Neural cell (in vitro differentiated cells): ENCODE data around the gene FRS3. TPM values are rescaled to one million over a fixed set of nuclear protein-coding genes. Genes with fewer than 3 reads are reported as not detected.

Experiments used
- H2AFZ ChIP-seq: fragments of 200-600, 300-800 bp; sonication (generic), shearing (Covaris generic); 2 replicates; pipeline ENCODE4 v1.6.0; 2014; ENCODE audit warnings: low read depth, mild to moderate bottlenecking, antibody characterized with exemption, low read length, moderate library complexity
- H3F3A ChIP-seq: fragments of 200-600 bp; shearing (Covaris generic); 2 replicates; pipeline ENCODE4 v1.6.1; 2016; ENCODE audit warnings: mild to moderate bottlenecking, moderate library complexity, mixed read lengths, antibody characterized with exemption, low read length; ENCODE audit not compliant: insufficient read depth, poor library complexity, severe bottlenecking
- H3K27ac ChIP-seq: fragments of 200-600, 300-800 bp; sonication (generic), shearing (Covaris generic); 2 replicates; pipeline ENCODE4 v1.5.1; 2014; ENCODE audit warnings: mild to moderate bottlenecking, low read length, moderate library complexity
- H3K27me3 ChIP-seq: fragments of 300-800, 200-600 bp; sonication (generic), shearing (Covaris generic); 2 replicates; pipeline ENCODE4 v1.6.0; 2014; ENCODE audit warnings: mild to moderate bottlenecking, low read depth, low read length, moderate library complexity; ENCODE audit not compliant: insufficient read depth
- H3K36me3 ChIP-seq: fragments of 300-800, 200-600 bp; sonication (generic), shearing (Covaris generic); 2 replicates; pipeline ENCODE4 v1.5.1; 2014; ENCODE audit warnings: mild to moderate bottlenecking, antibody characterized with exemption, low read length, moderate library complexity; ENCODE audit not compliant: insufficient read depth
- H3K4me2 ChIP-seq: fragments of 300-800, 200-600 bp; sonication (generic), shearing (Covaris generic); 2 replicates; pipeline ENCODE4 v1.6.0; 2014; ENCODE audit warnings: mild to moderate bottlenecking, low read length
- H3K4me3 ChIP-seq: fragments of 300-800, 200-600 bp; sonication (generic), shearing (Covaris generic); 2 replicates; pipeline ENCODE4 v1.5.1; 2014; ENCODE audit warnings: mild to moderate bottlenecking, low read length, moderate library complexity
- H3K79me2 ChIP-seq: fragments of 200-600 bp; shearing (Covaris generic); replicated peaks from 2 replicates; pipeline ENCODE4 v1.6.0; 2014; ENCODE audit warnings: mild to moderate bottlenecking, low read length, moderate library complexity; ENCODE audit not compliant: insufficient read depth
- H3K9ac ChIP-seq: fragments of 300-800, 200-600 bp; sonication (generic), shearing (Covaris generic); 2 replicates; pipeline ENCODE4 v1.6.1; 2016; ENCODE audit warnings: mild to moderate bottlenecking, low read length, mixed read lengths
- H3K9me2 ChIP-seq: fragments of 200-600 bp; shearing (Covaris generic); 2 replicates; pipeline ENCODE4 v1.6.1; 2016; ENCODE audit warnings: mild to moderate bottlenecking, low read length, mixed read lengths; ENCODE audit not compliant: insufficient read depth
- H3K9me3 ChIP-seq: fragments of 200-600, 300-800 bp; sonication (generic), shearing (Covaris generic); 2 replicates; pipeline ENCODE4 v1.6.1; 2016; ENCODE audit warnings: mild to moderate bottlenecking, mixed run types, low read length, moderate library complexity, mixed read lengths
- H4K20me1 ChIP-seq: fragments of 200-600 bp; shearing (Covaris generic); 2 replicates; pipeline ENCODE4 v1.6.1; 2016; ENCODE audit warnings: mild to moderate bottlenecking, mixed run types; ENCODE audit not compliant: insufficient read depth
- EP300 ChIP-seq: fragments of 450-650 bp; conservative IDR thresholded peaks from 2 replicates; pipeline ENCODE4 v1.6.1; 2014; ENCODE audit warnings: antibody characterized with exemption, mild to moderate bottlenecking, moderate library complexity; ENCODE audit not compliant: poor library complexity, severe bottlenecking
- EZH2 ChIP-seq: fragments of 200-600, 300-800 bp; shearing (Covaris generic), sonication (generic); IDR thresholded peaks from 2 replicates; pipeline ENCODE4 v1.6.1; 2014; ENCODE audit warnings: antibody characterized with exemption, low read length, borderline replicate concordance, mild to moderate bottlenecking; ENCODE audit not compliant: insufficient read depth, poor library complexity, severe bottlenecking
- MXI1 ChIP-seq: fragments of 450-650 bp; conservative IDR thresholded peaks from 2 replicates; pipeline ENCODE4 v1.6.1; 2014; ENCODE audit warnings: antibody characterized with exemption, mild to moderate bottlenecking; ENCODE audit not compliant: poor library complexity, severe bottlenecking
- POLR2AphosphoS5 ChIP-seq: IDR thresholded peaks from 2 replicates; pipeline ENCODE4 v1.6.1; 2012
- RAD21 ChIP-seq: fragments of 450-650 bp; conservative IDR thresholded peaks from 2 replicates; pipeline ENCODE4 v1.6.1; 2014; ENCODE audit warnings: antibody characterized with exemption, mild to moderate bottlenecking, moderate library complexity
- SMC3 ChIP-seq: fragments of 450-650 bp; conservative IDR thresholded peaks from 2 replicates; pipeline ENCODE4 v1.6.1; 2014; ENCODE audit warnings: antibody characterized with exemption, mild to moderate bottlenecking, moderate library complexity; ENCODE audit not compliant: poor library complexity
- TAF1 ChIP-seq: IDR thresholded peaks from 2 replicates; pipeline ENCODE4 v1.6.1; 2012; ENCODE audit warnings: low read depth
- polyA plus RNA-seq: library from polyadenylated mRNA; depleted of rRNA; stranded (reverse); fragments of >200 nt; gene quantifications from 2 replicates; pipeline ENCODE4 v1.2.3, GENCODE V29; 2014
- TF ChIP-seq, protein P1 (sequence below): IDR thresholded peaks from 2 replicates; pipeline ENCODE4 v1.6.1; 2012; ENCODE audit warnings: borderline replicate concordance
- TF ChIP-seq, protein P2 (sequence below): fragments of 450-650 bp; IDR thresholded peaks from 2 replicates; pipeline ENCODE4 v1.5.1; 2014; ENCODE audit warnings: antibody characterized with exemption, mild to moderate bottlenecking, moderate library complexity; ENCODE audit not compliant: poor library complexity, severe bottlenecking

FRS3 gene
- polyA plus RNA-seq, 1 donor from 2014 or later: 15.7 TPM

DNA sequence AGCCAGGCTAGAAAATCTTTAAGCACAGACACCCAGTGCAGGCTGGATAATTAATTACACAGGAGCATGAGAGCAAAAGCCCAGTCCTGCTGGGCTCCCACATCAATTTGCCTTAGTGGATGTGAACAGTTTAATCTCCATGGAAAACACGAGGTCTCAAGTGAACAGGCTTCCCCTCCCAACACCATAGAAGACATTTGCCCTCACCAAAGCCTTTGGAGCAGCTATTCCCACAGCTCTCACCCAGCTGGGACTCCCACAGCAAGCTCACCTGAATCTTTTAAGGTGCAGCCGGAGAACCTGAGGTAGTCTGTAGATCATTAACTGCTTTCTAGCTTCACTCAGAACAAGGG is 19.8 kb upstream of the FRS3 start:
- Histone ChIP-seq H3K36me3 (peaks cover 5% of the 10 kb centered on the region), H3K79me2 (no peaks in the 10 kb centered on the region), H3K9ac (no peak overlapping the region), H3K4me3 (no peak overlapping the region), H2AFZ (no peak overlapping the region), H3K4me2 (no peak overlapping the region), H3F3A (no peaks in the 10 kb centered on the region), H3K27ac (no peak overlapping the region), H4K20me1 (no peaks in the 10 kb centered on the region), H3K9me3 (no peaks in the 10 kb centered on the region), H3K9me2 (no peaks in the 10 kb centered on the region), H3K27me3 (no peaks in the 10 kb centered on the region)
- TF ChIP-seq, protein P1, sequence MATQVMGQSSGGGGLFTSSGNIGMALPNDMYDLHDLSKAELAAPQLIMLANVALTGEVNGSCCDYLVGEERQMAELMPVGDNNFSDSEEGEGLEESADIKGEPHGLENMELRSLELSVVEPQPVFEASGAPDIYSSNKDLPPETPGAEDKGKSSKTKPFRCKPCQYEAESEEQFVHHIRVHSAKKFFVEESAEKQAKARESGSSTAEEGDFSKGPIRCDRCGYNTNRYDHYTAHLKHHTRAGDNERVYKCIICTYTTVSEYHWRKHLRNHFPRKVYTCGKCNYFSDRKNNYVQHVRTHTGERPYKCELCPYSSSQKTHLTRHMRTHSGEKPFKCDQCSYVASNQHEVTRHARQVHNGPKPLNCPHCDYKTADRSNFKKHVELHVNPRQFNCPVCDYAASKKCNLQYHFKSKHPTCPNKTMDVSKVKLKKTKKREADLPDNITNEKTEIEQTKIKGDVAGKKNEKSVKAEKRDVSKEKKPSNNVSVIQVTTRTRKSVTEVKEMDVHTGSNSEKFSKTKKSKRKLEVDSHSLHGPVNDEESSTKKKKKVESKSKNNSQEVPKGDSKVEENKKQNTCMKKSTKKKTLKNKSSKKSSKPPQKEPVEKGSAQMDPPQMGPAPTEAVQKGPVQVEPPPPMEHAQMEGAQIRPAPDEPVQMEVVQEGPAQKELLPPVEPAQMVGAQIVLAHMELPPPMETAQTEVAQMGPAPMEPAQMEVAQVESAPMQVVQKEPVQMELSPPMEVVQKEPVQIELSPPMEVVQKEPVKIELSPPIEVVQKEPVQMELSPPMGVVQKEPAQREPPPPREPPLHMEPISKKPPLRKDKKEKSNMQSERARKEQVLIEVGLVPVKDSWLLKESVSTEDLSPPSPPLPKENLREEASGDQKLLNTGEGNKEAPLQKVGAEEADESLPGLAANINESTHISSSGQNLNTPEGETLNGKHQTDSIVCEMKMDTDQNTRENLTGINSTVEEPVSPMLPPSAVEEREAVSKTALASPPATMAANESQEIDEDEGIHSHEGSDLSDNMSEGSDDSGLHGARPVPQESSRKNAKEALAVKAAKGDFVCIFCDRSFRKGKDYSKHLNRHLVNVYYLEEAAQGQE: no peak
- TF ChIP-seq RAD21 (no peak), EP300 (no peak)

GRCh38 chr6:41798901-41799558 is 19.3 kb upstream of the FRS3 start:
- Histone ChIP-seq H3K27ac (no peak overlapping the region), H3K9me3 (no peaks in the 10 kb centered on the region), H3K36me3 (peaks cover 5% of the 10 kb centered on the region), H3K79me2 (no peaks in the 10 kb centered on the region), H4K20me1 (no peaks in the 10 kb centered on the region), H3K27me3 (no peaks in the 10 kb centered on the region), H3K9ac (no peak overlapping the region), H3F3A (no peaks in the 10 kb centered on the region), H3K9me2 (no peaks in the 10 kb centered on the region), H2AFZ (no peak overlapping the region), H3K4me2 (no peak overlapping the region), H3K4me3 (no peak overlapping the region)
- TF ChIP-seq RAD21 (no peak), POLR2AphosphoS5 (no peak), MXI1 (no peak), SMC3 (no peak), EZH2 (no peak), EP300 (no peak), TAF1 (no peak)
- TF ChIP-seq, protein P1: no peak
- TF ChIP-seq, protein P2, sequence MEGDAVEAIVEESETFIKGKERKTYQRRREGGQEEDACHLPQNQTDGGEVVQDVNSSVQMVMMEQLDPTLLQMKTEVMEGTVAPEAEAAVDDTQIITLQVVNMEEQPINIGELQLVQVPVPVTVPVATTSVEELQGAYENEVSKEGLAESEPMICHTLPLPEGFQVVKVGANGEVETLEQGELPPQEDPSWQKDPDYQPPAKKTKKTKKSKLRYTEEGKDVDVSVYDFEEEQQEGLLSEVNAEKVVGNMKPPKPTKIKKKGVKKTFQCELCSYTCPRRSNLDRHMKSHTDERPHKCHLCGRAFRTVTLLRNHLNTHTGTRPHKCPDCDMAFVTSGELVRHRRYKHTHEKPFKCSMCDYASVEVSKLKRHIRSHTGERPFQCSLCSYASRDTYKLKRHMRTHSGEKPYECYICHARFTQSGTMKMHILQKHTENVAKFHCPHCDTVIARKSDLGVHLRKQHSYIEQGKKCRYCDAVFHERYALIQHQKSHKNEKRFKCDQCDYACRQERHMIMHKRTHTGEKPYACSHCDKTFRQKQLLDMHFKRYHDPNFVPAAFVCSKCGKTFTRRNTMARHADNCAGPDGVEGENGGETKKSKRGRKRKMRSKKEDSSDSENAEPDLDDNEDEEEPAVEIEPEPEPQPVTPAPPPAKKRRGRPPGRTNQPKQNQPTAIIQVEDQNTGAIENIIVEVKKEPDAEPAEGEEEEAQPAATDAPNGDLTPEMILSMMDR: no peak
